ENCODE data around the gene RNU7-1.
A peak's percentile ranks its signal among the peaks of the same experiment; 100 is the strongest.
"Not testable (repeated sequence)": the region's sequence is repeated elsewhere in the genome, so short reads cannot be mapped to it uniquely, and the experiment has no call there.

Gene RNU7-1

DNA sequence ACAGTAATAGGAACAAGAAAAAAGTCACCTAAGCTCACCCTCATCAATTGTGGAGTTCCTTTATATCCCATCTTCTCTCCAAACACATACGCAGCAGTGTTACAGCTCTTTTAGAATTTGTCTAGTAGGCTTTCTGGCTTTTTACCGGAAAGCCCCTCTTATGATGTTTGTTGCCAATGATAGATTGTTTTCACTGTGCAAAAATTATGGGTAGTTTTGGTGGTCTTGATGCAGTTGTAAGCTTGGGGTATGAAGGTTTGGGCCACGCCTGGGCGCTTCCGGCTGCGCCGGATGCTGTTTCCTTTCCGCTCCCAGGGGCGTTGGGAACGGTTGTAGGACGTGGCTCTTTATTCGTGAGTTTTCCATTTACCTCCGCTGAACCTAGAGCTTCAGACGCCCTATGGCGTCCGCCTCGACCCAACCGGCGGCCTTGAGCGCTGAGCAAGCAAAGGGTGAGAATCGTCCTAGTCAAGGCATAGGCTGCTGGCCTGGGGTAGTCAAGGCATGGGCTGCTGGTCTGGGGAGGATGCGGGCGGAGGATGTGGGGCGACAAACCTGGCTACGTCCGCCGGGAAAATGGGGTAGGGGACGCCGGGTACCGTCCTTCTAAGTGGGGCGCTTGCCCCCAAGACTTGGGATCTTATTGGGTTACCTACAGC is at the start of gene RNU7-1, which contains the start of gene C12orf57:
Gene RNU7-1, plus strand, starts transcription at position 95 of the 659 bp plus-strand sequence.
Gene C12orf57, plus strand, starts transcription at position 301 of the 659 bp plus-strand sequence. Its CDS starts 100 bp downstream, at position 401.
- peak; percentile 90 for DNase-seq

DNA sequence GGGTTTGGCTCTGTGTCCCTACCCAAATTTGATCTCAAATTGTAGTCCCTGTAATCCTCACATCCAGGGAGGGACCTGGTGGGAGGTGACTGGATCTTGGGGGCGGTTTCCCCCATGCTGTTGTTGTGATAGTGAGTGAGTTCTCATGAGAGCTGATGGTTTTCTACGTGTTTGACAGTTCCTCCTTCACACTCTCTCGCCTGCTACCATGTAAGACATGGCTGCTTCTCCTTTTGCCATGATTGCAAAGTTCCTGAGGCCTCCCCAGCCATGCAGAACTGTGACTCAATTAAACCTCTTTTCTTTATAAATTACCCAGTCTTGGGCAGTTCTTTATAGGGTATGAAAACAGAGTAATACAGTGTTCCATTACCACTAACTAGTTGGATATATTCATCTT is 49.3 kb upstream of the RNU7-1 start:
- DNase-seq, result no peak

DNA sequence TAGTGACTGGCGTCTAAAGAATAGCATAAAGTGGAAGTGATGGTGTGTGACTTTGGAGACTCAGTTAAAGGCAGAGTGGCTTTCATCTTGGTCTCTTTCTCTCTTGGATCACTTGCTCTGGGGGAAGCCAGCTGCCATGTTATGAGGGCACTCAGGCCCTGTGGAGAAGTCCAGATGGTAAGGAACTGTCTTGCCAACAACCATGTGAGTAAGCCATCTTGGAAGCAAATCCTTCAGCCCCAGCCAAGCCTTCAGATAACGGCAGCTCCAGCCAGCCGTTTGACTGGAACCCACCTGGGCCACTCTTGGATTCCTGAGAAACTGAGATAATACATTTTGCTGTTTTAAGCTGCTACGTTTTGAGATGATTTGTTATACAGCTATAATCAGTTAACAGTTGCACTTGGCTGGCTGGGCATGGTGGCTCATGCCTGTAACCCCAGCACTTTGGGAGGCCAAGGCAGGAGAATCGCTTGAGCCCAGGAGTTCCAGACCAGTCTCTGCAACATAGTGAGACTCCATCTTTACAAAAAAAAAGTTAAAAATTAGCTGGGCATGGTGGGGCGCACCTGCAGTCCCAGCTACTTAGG is 46.7 kb upstream of the RNU7-1 start:
- DNase-seq, result no peak

DNA sequence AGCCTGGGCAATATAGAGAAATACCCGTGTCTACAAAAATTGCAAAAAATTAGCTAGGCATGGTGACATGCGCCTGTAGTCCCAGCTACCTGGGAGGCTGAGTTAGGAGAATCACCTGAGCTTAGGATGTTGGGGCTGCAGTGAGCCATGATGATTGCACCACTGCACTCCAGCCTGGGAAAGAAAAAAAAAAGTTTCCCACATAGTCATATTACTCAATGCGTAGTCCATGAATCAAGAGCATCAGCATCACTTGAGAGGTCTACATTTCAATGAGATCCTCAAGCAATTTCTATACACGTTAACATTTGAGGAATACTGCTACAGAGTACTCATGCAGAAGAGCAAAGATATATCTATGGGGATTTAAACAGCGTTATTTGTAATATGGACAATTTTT is 44.2 kb upstream of the RNU7-1 start:
- no peak for DNase-seq

DNA sequence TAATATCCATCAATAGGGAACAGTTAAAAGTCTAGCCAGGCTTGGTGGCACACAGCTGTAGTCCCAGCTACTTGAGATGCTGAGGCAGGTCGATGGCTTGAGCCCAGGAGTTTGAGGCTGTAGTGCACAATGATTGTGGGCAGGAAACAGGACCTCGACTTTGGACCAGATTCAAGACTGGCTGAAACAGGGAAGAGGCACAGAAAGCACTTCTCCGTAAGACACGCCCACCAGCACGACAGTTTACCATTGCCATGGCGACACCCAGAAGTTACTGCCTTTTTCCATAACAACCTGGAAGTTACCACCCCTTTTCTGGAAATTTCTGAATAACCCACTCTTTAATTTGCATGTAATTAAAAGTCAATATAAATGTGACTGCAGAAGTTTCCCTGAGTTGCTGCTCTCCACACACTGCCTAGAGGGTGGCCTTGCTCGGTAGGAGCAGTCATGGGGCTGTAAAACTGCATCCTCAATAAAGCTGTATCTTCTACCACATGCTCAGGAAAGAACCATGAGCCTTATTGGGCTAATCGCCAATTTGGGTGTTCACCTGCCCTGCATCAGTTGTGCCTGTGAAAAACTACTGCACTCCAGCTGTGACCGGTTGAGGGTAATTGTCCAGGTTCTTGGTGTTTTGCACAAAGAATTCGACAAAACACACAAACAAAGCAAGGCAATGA is 43.6 kb upstream of the RNU7-1 start:
- peak; percentile 45 for DNase-seq

DNA sequence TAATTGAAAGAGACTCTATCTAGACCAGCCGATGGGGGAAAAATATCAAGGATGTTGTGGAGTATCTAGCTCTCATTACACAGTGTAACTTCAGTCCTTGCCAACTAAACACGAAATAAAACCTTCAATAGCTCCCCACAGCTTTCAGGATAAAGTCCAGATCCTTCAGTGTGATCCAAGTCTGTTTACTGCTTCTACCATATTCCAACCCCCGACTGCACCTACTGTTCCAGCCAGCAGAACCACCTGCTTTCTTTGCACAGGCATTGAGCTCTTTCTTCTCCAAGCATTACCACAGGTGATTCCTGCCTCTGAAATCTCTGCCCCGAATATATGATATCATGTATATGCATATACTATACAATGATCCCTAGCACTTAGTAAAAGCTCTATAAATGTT is 41.2 kb upstream of the RNU7-1 start:
- DNase-seq, result no peak

DNA sequence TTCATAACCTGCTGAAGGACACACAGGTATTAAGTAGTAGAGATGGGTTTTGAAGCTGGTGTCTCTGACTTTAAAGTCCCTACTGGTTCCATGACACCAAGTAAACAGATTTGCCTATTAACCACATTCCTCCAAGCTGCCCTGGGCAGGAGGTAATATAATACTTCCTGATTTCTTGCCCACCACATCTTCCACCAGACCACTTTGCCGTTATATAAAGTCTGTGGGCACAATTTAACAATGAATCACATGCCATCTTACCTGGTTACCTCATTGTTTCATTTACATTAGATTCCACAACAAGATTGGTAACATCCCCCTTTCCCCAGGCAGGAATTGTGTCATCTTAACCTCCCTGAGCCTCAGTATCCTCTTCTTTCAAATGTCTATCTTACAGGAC is 39.9 kb upstream of the RNU7-1 start:
- no peak for DNase-seq

DNA sequence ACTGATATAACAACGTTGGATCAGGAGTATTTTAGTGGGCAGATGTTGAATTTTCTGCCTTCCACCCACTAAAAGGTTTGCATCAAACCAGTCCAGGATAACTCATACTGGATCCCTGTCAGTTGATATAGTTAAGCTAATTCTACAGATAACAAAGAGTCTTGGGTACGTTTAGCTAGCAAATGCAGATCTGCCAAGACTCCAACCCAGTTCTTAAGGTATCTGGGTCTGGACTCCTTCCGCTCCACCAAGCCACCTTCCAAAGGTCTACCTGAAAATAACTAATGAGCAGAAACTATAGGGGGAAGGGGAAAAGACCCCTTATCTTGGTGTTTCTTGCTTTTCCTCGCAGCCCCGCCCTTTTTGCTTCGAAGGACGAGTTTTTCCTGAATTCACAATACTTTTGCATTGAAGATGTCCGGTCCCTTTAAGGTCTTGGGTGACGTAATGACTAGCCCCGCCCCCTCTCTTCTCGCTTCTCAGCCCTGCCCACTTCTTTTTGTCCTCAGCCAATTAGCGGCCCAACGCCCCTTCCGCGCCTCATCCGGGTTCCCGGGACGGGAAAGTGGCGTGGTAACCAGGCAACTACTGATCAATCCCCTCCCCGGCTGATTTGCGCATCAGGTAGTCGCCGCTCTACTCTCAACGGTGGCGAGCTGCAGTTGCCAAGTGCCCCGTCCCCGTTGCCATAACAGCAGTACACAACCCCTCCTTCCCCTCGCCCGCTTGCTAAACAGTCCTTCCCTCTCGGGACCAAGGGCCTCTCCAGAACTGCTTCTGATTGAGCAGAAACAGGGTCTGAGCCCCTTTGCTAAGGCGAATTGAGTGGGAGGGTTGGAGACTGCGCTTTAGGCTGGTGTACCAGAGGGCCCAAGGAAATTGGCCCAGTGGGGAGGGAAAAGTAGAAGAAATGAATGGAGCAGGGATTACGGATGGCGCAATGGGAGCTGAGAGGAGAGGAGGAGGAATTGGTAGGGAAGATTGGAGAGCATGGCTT is 39.0 kb upstream of the RNU7-1 start, which contains the start of gene LRRC23:
Gene LRRC23, plus strand, starts transcription at position 543 of the 997 bp plus-strand sequence. CDS start 812 bp downstream, outside the sequence.
- DNase-seq, result peak; percentile 99

DNA sequence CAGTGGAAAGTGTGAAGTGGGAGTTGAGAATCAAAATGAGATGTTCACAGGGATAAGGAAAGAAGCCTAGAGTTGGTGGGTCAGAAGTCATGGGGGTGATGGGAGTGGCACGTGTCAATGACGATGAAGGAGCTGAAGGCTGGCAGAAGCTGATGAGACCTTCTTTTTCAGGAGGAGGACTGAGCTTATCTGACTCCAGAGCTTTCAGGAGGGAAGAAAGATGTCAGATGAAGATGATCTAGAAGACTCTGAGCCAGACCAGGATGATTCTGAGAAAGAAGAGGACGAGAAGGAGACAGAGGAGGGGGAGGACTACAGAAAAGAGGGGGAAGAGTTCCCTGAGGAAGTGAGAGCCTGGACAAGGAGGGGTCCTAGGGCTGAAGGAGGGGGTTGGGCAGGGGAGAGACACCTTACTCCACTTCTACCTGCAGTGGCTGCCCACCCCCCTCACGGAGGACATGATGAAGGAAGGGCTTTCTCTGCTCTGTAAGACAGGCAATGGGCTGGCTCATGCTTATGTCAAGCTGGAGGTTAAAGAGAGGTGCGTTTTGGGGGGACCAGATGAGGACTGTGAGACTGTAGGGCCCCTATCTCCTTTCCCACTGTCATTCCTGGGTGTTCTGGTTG is 38.1 kb upstream of the RNU7-1 start:
- no peak for DNase-seq

DNA sequence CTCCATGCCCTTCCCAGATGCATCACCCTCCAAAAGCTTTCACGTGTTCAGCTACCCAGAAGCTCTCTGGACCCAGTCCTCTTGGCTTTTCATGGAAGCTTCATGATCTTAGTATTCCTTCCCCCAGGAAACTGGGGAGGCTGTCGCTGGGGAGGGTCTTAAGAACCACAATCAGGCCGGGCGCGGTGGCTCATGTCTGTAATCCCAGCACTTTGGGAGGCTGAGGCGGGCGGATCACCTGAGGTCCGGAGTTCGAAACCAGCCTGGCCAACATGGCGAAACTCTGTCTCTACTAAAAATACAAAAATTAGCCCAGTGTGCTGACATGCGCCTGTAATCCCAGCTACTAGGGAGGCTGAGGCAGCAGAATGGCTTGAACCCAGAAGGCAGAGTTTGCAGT is 35.5 kb upstream of the RNU7-1 start:
- not testable (repeated sequence) for DNase-seq

DNA sequence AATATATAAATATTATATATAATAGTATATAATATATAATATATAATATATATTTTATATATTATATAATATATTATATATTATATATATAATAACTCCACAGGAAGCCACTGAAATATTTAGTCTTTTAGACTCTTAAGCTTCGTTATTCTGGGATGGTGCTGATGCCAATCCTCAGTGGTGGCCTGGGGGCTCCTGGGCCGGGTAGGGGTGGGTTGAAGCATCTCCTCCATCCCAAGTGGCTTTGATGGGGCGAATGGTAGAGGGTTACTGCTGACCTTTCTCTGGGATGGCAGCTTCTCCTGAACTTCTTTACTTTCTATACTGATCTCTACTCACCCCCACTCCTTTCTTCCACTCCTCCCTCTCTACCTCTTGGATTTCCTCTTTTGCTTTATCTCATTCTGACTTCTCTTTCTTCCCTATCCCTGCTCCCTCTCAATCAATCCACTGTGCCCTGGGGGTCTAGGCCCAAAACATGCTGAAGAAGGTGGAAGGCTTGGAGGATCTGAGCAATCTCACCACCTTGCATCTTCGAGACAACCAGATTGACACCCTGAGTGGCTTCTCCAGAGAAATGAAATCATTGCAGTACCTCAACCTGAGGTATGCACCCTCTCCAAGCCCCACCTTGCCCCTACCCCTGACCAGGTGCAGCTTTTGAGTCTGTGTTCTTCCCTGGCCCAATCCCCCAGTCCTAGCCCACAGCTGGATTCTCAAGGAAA is 34.0 kb upstream of the RNU7-1 start:
- no peak for DNase-seq

DNA sequence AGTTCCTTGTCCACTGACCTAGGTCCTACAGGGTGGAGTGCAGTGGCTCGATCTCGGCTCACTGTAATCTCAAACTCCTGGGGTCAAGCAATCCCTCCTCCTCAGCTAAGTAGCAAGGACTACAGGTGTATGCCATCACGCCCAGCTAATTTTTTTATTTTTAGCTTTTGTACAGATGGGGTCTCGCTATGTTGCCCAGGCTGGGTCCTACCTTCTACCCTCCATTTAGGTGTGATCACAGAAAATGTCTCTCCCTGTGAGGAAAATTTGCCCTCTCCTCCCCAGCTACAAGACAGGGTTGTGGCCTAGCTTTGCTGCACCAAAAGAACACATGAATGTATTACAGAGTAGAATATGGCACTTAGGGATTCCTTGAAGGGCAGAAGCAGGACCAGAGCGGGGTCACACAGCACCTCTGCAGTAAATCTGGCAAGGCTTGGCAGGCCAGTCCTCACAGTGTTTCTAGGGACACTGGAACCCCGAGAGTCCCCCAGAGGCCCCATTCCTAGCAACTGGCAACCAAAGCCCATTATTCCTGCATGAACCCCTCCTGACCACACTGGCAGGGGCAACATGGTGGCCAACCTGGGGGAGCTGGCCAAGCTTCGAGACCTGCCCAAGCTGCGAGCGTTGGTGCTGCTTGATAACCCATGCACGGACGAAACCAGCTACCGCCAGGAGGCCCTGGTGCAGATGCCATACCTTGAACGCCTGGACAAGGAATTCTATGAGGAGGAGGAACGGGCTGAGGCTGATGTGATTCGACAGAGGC is 31.3 kb upstream of the RNU7-1 start:
- no peak for DNase-seq

DNA sequence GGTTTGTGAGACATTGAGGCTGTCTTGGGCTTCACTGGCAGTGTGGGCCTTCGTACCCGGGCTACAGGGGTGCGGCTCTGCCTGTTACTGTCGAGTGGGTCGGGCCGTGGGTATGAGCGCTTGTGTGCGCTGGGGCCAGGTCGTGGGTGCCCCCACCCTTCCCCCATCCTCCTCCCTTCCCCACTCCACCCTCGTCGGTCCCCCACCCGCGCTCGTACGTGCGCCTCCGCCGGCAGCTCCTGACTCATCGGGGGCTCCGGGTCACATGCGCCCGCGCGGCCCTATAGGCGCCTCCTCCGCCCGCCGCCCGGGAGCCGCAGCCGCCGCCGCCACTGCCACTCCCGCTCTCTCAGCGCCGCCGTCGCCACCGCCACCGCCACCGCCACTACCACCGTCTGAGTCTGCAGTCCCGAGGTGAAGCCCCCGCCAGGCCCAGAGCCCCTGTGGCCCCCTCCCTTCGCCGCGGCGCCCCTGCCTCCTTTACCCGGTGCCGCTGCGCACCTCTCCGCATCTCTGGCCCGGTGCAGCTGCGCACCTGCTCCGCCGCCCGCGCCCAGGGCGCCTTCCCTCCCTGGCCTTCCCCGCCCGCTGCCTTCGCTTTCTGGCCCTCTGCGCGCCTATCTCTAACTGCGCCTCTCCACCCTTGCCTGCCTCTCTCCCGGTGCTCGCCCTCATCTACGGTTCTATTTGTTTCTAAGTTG is 29.2 kb upstream of the RNU7-1 start, which contains the start of gene ENO2:
Gene ENO2, plus strand, starts transcription at position 335 of the 701 bp plus-strand sequence. CDS start 1,253 bp downstream, outside the sequence.
- peak; percentile 87 for DNase-seq

DNA sequence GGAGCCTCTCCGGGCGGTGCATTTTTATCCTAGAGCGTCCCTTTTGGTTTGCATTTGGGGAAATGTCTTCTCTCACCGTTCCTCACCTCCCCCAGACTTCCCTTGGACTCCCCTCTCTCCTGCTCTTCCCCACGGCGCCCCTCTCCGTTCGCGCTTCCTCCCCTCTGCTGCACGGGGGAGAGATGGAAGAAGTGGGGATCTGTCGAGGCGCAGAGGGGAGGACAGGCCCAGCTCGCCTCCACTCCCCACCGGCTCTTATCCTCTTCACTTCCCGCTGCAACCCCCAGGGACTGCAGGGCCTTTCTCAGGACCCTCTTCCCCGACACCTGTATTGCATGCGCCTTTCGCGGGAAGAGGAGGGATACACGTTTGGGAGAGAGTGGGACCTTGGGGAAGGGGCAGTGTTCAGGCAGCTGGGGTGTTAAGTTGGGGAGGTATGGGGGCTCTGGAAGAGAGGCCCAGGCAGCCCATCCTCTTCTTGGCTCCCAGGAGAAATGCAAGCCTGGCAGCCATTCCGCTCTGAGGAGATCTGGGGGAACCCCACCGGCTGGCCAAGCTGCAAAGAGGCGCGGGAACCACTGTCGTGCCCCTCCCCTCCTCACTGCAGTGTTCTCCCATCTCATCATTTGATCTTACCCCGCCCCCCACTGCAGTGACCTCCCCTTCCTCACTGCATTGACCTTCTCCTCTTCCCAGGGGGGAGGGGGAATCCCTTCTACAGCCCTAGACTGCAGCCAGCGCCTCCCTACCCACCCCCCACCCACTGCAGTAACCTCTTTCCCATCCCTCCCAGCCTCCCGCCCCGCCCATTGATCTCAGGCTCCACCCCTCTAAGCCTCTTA is 28.4 kb upstream of the RNU7-1 start:
- DNase-seq, result no peak

DNA sequence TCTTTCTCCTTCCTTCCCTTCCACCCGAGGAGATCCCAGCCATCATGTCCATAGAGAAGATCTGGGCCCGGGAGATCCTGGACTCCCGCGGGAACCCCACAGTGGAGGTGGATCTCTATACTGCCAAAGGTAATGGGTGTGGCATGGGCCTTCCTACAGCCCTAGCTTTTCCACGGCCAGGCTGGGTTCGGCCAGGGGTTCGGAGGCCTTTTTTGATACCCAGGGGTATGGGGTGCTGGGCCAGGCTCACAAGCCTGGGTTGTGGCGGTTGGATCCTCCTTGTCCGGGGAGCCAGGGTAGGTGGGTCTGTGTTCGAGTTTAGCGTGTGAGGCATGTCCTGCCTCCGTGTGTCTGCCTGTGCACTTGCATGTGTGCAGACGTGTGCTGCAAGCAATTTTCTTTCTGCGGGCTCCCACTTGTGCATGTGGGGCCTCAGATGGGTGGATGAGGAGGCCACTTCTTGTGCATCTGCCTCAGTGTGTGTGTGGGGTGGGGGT is 27.8 kb upstream of the RNU7-1 start:
- no peak for DNase-seq

DNA sequence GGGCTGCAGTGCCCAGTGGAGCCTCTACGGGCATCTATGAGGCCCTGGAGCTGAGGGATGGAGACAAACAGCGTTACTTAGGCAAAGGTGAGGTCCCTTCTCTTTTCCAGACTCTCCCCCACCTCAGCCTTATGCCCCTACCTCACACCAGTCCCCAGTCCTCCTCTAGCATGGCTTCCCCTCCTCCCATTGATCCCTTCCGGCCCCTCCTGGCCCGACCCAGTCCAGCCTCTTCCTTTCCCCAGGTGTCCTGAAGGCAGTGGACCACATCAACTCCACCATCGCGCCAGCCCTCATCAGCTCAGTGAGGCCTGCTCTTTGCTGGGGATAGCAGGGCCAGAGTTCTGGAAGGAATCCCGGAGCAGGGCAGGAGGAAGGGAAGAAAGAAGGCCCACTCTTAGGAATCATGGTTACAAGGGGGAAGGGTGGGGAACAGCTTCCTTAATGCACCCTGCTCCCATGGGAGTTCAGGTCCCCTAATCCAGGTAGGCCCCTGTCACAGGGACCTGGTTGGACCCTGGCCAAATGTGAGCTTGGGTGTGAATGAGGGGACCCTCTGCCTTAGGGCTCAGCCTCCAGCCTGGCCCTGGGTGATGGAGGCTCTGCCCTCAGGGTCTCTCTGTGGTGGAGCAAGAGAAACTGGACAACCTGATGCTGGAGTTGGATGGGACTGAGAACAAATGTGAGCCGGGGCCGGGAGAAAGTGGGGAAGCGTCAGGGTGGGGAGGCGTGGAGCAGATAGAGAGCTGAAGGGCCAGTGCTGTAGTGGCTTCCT is 27.0 kb upstream of the RNU7-1 start:
- DNase-seq, result no peak

DNA sequence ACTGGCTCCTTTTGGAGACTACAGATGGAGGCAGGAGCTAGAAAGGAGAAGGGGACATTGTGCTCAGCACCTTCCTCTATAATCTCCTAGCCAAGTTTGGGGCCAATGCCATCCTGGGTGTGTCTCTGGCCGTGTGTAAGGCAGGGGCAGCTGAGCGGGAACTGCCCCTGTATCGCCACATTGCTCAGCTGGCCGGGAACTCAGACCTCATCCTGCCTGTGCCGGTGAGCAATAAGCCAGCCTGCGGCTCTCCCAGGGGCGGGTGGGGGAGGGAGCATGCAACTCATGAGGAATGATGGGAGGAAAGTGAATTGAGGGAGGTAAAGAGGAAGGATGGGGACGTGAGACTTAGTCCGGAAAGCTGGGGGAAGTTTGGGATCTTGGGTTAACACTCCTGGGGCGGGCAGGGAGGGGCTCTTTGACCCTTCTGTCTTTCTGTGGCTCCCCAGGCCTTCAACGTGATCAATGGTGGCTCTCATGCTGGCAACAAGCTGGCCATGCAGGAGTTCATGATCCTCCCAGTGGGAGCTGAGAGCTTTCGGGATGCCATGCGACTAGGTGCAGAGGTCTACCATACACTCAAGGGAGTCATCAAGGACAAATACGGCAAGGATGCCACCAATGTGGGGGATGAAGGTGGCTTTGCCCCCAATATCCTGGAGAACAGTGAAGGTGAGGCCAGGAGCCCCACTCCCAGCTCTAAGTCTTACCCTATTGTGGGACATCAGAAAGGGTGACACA is 26.0 kb upstream of the RNU7-1 start:
- no peak for DNase-seq
